Measurements from ENCODE around the gene PALM. TPM values are rescaled to one million over a fixed set of nuclear protein-coding genes. Genes with fewer than 3 reads are reported as not detected.

Gene PALM
- total RNA-seq, 1 experiment from 2014 or later: 18.5 TPM

- Histone ChIP-seq H4K91ac (ENCODE audit: insufficient read length, low read depth, low read length) (no peak overlapping the region), H3K79me1 (ENCODE audit: insufficient read depth, low read depth, low read length, poor library complexity, severe bottlenecking) (no peaks in the 10 kb centered on the region), H2AK5ac (ENCODE audit: insufficient read length, low read length) (no peak overlapping the region), H4K20me1 (ENCODE audit: control insufficient read depth, insufficient read depth, insufficient read length) (no peaks in the 10 kb centered on the region), H3K79me2 (ENCODE audit: insufficient read depth, low read length) (no peaks in the 10 kb centered on the region), H3K23ac (ENCODE audit: insufficient read length, low read depth, low read length) (no peak overlapping the region), H3K14ac (ENCODE audit: insufficient read depth, low read length) (no peak overlapping the region), H3K4me2 (ENCODE audit: insufficient read depth, insufficient read length, low read length) (peak overlapping the region; percentile 0), H3K9me3 (ENCODE audit: control insufficient read depth, low read depth, low read length) (no peaks in the 10 kb centered on the region), H2AFZ (ENCODE audit: low read length) (no peak overlapping the region), H3K9ac (ENCODE audit: extremely low read depth, insufficient read length, low read length) (no peak overlapping the region), H3K18ac (ENCODE audit: insufficient read length, low read depth, low read length) (peak overlapping the region; percentile 36), H3K4ac (ENCODE audit: low read depth, low read length) (no peak overlapping the region), H3K56ac (ENCODE audit: insufficient read length, low read depth, low read length) (no peak overlapping the region), H3K27ac (ENCODE audit: insufficient read length, low read depth, low read length) (no peak overlapping the region), H3T11ph (ENCODE audit: low read length) (no peak overlapping the region), H2BK5ac (ENCODE audit: insufficient read length, low read length) (no peak overlapping the region), H3K23me2 (ENCODE audit: insufficient read length, low read depth, low read length, poor library complexity, severe bottlenecking) (no peaks in the 10 kb centered on the region), H3K4me1 (ENCODE audit: insufficient read depth, low read length) (no peaks in the 10 kb centered on the region; the same call in 1 of the 2 replicates), H2BK15ac (ENCODE audit: low read depth, low read length) (no peak overlapping the region), H2BK12ac (ENCODE audit: insufficient read length, low read depth, low read length) (no peak overlapping the region), H4K5ac (ENCODE audit: insufficient read length, low read depth, low read length) (no peak overlapping the region), H3K27me3 (ENCODE audit: insufficient read depth, low read length) (no peaks in the 10 kb centered on the region), H2BK20ac (ENCODE audit: low read depth, low read length, poor library complexity, severe bottlenecking) (no peak overlapping the region), H4K8ac (replicated peaks; ENCODE audit: insufficient read length, low read depth, low read length) (no peak overlapping the region), H2BK120ac (ENCODE audit: low read depth, low read length, poor library complexity, severe bottlenecking) (no peak overlapping the region)
- H3K27me3 Mint-ChIP-seq (ENCODE audit: low read depth): no peaks in the 10 kb centered on the region
- peak; percentile 72 for DNase-seq
- peaks cover 0 to 7% (median 4%) of the 10 kb centered on the region in 3 experiments; a peak in 3 of 7 replicates for H3K36me3 Mint-ChIP-seq (ENCODE audit: insufficient read depth in 1 of 3, low read depth in 3 of 3)
- no CpG with 5 or more reads among the region's 33 CpGs for WGBS (ENCODE audit: extremely low coverage, insufficient read length, low lambda C conversion rate)
- no peak; the same call in 2 of the 3 replicates for TF ChIP-seq CTCF (conservative IDR thresholded peaks at IDR 0.05)
- H3K9me3 Mint-ChIP-seq: no peaks in the 10 kb centered on the region
- peaks cover 23 to 38% of the 10 kb centered on the region in 2 experiments for H3K4me1 Mint-ChIP-seq
- H3K27ac Mint-ChIP-seq: peak overlapping the region; percentile 94 to 96 (median 94)
- peak overlapping the region in 1 of 2 experiments; percentile 28; a peak in 4 of 5 replicates for H3K4me3 Mint-ChIP-seq
Observed at GRCh38 chr19:788983-789700, 80.4 kb downstream of the PALM start.
